ENCODE data around the gene CALR3.
"Not testable (repeated sequence)": the region's sequence is repeated elsewhere in the genome, so short reads cannot be mapped to it uniquely, and the experiment has no call there.

Gene CALR3

GRCh38 chr19:16496613-16496983 is 631 bp upstream of the CALR3 start:
- no peak for DNase-seq

DNA sequence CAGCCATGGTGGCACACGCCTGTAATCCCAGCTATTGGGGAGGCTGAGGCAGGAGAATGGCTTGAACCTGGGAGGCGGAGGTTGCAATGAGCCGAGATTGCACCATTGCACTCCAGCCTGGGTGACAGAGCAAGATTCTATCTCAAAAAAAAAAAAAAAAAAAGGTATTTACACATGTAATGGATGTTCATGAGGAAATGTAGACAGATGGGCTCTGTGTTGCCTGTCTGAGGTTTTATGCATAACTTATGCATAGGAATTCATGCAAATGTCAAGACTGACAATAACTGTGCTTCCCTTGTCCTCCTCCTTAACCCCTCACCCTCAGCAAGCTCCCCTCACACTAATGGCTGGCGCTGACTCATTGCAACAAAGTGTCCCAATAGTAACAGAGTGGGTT is 9.5 kb downstream of the CALR3 start:
- not testable (repeated sequence) for DNase-seq

GRCh38 chr19:16482745-16483144 is 13.2 kb downstream of the CALR3 start:
- DNase-seq = no peak

DNA sequence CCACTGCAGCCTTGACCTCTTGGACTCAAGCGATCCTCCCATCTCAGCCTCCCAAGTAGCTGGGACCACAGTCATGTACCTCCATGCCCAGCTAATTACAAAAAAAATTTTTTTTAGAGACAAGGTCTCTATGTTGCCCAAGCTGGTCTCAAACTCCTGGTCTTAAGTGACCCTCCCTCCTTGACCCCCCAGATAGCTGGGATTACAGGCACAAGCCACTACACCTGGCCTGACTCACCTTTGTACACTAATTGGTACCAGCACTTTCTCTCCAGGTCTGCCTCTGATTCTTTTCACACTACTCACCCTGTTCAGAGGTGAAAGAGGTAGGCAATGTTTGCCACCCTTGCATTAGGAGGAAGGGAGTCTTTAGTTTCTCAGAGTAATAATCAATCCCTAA is 18.7 kb downstream of the CALR3 start:
- no peak for DNase-seq

- DNase-seq = no peak
Measured at GRCh38 chr19:16476401-16476800, 19.6 kb downstream of the CALR3 start.

GRCh38 chr19:16473875-16474392 is 22.0 kb downstream of the CALR3 start:
- DNase-seq = no peak

DNA sequence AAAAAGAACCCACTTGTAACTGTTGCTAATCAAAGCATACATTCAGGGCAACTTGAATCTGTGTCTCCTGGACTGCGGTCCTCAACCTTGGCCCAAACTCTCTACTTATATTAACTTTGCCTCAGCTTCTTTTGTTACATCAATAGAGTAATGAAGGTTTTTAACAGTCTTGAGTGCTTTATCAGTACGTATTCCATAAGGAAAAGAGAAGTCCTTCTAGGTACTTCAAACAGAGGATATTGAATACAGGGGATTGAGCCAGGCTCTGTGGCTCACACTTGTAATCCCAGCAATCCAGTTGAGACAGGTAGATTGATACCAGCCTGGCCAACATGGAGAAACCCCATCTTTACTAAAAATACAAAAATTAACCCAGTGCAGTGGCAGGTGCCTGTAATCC is 23.0 kb downstream of the CALR3 start:
- DNase-seq = no peak

DNA sequence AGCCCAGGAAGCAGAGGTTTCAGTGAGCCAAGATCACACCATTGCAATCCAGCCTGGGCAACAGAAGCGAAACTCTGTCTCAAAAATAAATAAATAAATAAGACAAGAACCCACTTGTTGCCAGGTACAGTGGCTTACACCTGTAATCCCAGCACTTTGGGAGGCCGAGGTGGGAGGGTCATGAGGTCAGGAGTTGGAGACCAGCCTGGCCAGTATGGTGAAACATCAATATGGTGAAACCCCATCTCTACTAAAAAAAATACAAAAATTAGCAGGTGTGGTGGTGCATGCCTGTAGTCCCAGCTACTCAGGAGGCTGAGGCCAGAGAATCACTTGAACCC is 23.4 kb downstream of the CALR3 start:
- not testable (repeated sequence) for DNase-seq

- no peak for DNase-seq
Measured at GRCh38 chr19:16470911-16471811, 24.8 kb downstream of the CALR3 start.

DNA sequence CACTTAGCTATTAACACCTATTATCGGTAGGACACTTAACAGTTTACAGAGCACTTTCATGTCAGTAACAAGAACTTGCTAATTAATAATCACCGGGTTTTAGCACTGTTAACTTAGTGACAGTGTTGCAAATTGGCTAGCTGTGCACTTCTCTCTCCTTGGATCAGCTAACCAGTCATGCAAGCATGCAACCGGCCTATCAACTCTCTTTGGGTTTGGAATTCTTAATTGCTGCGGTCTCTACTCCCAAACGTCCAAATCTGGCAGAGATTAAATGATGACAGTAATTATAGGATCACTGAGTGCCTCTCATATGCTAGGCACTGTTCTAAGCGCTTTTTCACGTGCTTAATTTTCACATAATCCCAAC is 25.4 kb downstream of the CALR3 start:
- no peak for DNase-seq

DNA sequence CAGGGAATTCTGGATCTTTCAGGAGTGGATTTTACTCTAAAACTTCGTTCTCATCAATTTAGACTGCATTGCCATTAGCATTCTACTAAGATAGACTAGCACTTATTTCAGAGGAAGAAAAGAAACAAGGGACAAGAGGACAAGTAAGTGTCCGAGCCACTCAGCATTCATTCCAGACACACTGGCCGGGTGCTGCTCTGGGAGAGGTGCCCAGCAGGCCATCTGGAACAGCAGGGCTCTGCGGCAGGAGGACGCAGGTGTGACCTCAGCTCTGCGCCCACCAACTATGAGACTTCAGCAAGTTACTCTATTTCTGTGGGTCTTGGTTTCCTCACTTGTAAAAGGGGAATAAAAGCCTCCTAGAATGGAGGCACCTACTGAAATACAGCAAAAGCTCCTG is 28.4 kb downstream of the CALR3 start:
- no peak for DNase-seq

- not testable (repeated sequence) for DNase-seq
Measured at GRCh38 chr19:16466802-16467427, 29.1 kb downstream of the CALR3 start.

- DNase-seq = no peak
Measured at GRCh38 chr19:16465239-16465638, 30.7 kb downstream of the CALR3 start.

DNA sequence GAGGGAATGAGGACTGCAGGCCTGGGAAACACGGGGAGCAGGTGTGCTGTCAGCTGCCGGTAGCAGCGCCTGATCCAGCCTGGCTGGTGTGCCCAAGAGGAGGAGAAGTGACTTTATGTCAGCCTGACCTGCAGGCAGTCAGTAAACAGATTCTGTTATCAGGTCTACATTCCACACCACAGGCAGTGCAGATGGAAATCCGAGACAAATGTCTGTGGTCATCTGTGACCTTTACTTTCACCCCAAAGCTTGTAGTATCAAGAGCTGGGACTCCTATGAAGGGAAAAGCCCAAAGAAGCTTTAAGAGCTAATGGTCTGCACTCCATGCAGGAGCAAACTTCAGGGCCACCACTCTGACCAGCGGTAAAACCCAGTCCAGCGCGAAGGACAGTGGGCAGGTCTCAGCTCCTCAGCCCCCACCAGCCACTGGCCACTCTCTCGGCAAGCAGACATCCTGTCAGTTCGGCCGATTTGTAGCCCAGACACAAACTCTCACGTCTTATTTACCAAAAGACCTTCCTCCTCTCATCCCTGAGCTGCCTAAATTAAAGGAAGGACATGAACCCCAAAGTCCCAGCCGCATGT is 31.9 kb downstream of the CALR3 start:
- no peak for DNase-seq

GRCh38 chr19:16463341-16463990 is 32.5 kb downstream of the CALR3 start:
- no peak for DNase-seq

GRCh38 chr19:16462757-16463250 is 33.2 kb downstream of the CALR3 start:
- no peak for DNase-seq

DNA sequence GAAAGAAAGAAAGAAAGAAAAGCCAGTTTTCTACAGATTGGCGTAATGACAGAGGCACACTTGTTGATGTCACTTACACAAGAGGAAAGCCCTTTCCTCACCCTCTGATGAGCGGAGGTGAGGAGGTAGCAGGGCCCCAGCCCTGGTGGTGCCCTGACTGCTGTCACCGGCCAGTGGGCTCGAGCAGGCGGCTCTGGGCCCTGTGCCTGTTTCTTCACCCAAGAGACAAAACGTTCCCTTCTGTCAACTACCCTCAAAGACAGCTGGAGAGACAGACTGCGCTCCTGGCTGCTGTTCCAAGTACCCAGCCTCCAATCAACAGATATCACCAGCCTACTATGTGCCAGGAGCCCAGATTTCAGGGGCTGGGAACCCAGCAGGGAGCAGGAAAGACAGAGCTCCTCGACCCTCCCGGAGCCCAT is 34.3 kb downstream of the CALR3 start:
- DNase-seq = peak; percentile 79

DNA sequence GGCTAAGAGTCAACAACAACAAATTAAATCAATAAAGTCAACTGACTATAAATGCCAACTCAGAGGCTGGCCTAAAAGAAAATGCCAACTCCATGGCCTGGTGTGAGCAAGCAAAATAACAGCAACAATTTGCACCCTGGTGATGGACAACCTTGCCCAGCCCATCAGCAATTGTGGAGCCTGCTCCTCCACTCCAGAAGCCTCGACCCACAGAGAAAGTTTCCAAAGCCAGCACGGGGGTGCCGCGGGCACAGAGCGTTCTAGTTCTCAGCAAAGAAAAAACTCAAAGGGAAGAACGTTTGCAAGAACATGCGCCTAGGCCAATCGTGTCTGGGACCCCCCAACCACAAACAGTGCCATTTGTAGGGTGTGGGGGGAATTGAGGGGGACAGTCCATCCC is 35.5 kb downstream of the CALR3 start:
- no peak for DNase-seq

GRCh38 chr19:16459680-16460079 is 36.3 kb downstream of the CALR3 start:
- DNase-seq = no peak

DNA sequence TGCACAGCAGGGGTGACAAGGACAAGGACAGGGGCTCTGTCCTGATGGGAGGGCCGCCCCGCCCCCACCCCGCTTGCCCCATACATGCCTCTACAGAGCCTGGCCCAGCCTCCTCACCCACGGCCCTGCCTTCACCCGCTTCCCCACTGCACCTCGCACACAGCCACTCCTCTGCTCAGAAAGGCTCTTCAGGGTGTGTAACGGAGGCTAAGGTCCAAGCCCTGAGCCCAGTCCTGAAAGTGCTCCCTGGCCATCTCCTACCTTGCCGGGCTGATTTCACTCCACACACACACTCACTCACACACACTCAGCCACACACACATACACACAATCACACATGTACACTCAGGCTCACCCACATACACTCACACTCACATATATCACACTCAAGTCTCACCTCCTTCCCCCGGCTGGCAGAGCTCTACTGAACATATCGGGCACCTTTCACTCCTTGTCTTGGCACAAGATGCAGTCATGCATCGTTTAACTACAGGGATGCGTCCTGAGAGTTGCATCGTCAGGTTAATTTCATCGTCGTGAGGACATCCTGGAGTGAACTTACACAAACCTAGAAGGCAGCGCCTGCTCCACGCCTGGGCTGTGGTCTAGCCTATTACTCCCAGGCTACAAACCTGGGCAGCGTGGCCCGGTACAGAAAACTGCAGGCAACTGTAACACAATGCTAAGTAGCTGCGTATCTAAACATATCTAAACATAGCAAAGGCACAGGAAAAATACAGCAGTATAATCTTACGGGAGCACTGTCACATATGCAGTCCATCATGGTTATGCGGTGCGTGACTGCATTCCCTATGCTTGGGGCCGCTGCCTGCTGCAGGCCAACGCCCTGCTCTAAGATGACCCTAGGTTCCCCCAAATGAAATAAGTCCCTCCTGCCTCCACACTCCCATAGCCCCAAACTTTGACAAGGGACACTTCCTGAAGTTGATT is 37.3 kb downstream of the CALR3 start:
- DNase-seq = no peak

DNA sequence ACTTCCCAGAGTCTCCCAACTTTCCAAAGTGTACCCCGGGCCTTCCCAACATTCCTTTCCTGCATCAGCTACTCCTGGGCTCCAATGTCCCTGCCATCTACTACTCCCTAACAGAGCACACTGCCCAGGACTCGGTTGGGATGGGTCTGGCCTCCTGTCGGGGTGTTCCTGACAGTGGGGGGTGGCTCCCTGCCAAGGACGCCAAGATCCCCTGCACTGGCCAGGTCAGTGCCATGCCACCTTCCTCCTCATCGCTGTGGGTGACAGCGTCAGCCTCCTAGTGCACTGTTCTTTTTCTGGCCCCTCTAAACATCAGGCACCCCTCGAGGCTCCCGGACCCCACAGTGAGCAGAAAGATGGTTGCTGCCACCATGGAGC is 38.0 kb downstream of the CALR3 start:
- DNase-seq = no peak
